ENCODE measurements around the gene GFOD2.

Gene GFOD2

DNA sequence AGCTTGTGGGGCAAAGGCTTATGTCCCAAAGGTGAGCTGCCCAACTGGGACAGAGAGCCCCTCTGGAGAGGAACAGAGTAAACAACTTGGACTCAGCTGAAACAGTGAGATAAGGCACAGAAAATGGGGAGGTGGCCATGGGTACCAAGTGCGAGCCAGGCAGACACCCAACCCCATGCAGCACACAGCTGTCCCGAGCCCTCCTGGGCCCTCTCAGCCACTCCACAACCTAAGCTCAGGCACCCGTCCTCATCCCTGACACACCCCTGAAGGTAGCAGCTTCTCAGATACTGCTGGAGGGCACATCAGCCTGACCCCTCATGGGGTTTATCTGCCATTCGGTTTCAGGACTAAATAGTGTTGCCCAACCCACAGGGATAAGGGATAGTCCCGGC lies 4.8 kb upstream of the GFOD2 start:
- Histone ChIP-seq H3K27me3 (ENCODE audit: low read depth, low read length) (no peaks in the 10 kb centered on the region), H3K79me2 (ENCODE audit: low read length) (peaks cover 3% of the 10 kb centered on the region), H3K4me3 (ENCODE audit: low read length) (no peak overlapping the region), H3K36me3 (replicated peaks; ENCODE audit: low read depth, low read length) (no peaks in the 10 kb centered on the region), H3K9ac (ENCODE audit: low read length) (no peak overlapping the region), H3K4me1 (ENCODE audit: low read length) (peaks cover 5% of the 10 kb centered on the region; the same call in 1 of the 2 replicates), H3K27ac (ENCODE audit: low read length) (no peak overlapping the region), H4K20me1 (ENCODE audit: insufficient read depth, low read length) (no peaks in the 10 kb centered on the region), H2AFZ (ENCODE audit: low read depth, low read length) (no peak overlapping the region), H3K4me2 (ENCODE audit: low read length) (no peak overlapping the region), H3K9me3 (ENCODE audit: insufficient read depth, low read length) (no peaks in the 10 kb centered on the region)
- TF ChIP-seq EZH2phosphoT487 (IDR thresholded peaks at IDR 0.05; ENCODE audit: low read depth): no peak
- TF ChIP-seq, protein P1, sequence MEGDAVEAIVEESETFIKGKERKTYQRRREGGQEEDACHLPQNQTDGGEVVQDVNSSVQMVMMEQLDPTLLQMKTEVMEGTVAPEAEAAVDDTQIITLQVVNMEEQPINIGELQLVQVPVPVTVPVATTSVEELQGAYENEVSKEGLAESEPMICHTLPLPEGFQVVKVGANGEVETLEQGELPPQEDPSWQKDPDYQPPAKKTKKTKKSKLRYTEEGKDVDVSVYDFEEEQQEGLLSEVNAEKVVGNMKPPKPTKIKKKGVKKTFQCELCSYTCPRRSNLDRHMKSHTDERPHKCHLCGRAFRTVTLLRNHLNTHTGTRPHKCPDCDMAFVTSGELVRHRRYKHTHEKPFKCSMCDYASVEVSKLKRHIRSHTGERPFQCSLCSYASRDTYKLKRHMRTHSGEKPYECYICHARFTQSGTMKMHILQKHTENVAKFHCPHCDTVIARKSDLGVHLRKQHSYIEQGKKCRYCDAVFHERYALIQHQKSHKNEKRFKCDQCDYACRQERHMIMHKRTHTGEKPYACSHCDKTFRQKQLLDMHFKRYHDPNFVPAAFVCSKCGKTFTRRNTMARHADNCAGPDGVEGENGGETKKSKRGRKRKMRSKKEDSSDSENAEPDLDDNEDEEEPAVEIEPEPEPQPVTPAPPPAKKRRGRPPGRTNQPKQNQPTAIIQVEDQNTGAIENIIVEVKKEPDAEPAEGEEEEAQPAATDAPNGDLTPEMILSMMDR (IDR thresholded peaks at IDR 0.05; ENCODE audit: low read depth, low read length): no peak

GRCh38 chr16:67723151-67723910 lies 4.2 kb upstream of the GFOD2 start:
- Histone ChIP-seq H2AFZ (ENCODE audit: low read depth, low read length) (no peak overlapping the region), H3K27me3 (ENCODE audit: low read depth, low read length) (no peaks in the 10 kb centered on the region), H3K79me2 (ENCODE audit: low read length) (peaks cover 8% of the 10 kb centered on the region), H3K9ac (ENCODE audit: low read length) (no peak overlapping the region), H3K4me1 (ENCODE audit: low read length) (peaks cover 5% of the 10 kb centered on the region; the same call in 1 of the 2 replicates), H3K4me3 (ENCODE audit: low read length) (no peak overlapping the region), H3K9me3 (ENCODE audit: insufficient read depth, low read length) (no peaks in the 10 kb centered on the region), H3K4me2 (ENCODE audit: low read length) (no peak overlapping the region), H3K36me3 (replicated peaks; ENCODE audit: low read depth, low read length) (no peaks in the 10 kb centered on the region), H4K20me1 (ENCODE audit: insufficient read depth, low read length) (no peaks in the 10 kb centered on the region), H3K27ac (ENCODE audit: low read length) (no peak overlapping the region)
- TF ChIP-seq, protein P1 (IDR thresholded peaks at IDR 0.05; ENCODE audit: low read depth, low read length): no peak
- TF ChIP-seq EZH2phosphoT487 (IDR thresholded peaks at IDR 0.05; ENCODE audit: low read depth): no peak

- TF ChIP-seq EZH2phosphoT487 (IDR thresholded peaks at IDR 0.05; ENCODE audit: low read depth): no peak
- TF ChIP-seq, protein P1 (IDR thresholded peaks at IDR 0.05; ENCODE audit: low read depth, low read length): no peak
- Histone ChIP-seq H3K4me1 (ENCODE audit: low read length) (peaks cover 10% of the 10 kb centered on the region; the same call in 1 of the 2 replicates), H3K79me2 (ENCODE audit: low read length) (peaks cover 37% of the 10 kb centered on the region), H3K27me3 (ENCODE audit: low read depth, low read length) (no peaks in the 10 kb centered on the region), H3K36me3 (replicated peaks; ENCODE audit: low read depth, low read length) (peaks cover 6% of the 10 kb centered on the region), H2AFZ (ENCODE audit: low read depth, low read length) (no peak overlapping the region), H3K4me3 (ENCODE audit: low read length) (peak overlapping the region; percentile 98), H3K27ac (ENCODE audit: low read length) (no peak overlapping the region), H3K4me2 (ENCODE audit: low read length) (peak overlapping the region; percentile 89), H3K9me3 (ENCODE audit: insufficient read depth, low read length) (no peaks in the 10 kb centered on the region), H4K20me1 (ENCODE audit: insufficient read depth, low read length) (no peaks in the 10 kb centered on the region), H3K9ac (ENCODE audit: low read length) (peak overlapping the region; percentile 92)
Observed at GRCh38 chr16:67720236-67720635, 1.1 kb upstream of the GFOD2 start.

- TF ChIP-seq EZH2phosphoT487 (IDR thresholded peaks at IDR 0.05; ENCODE audit: low read depth): no peak
- TF ChIP-seq, protein P1 (IDR thresholded peaks at IDR 0.05; ENCODE audit: low read depth, low read length): no peak
- H3K27ac ChIP-seq (ENCODE audit: low read length): peak overlapping the region; percentile 36
Observed at GRCh38 chr16:67719778-67720144, 645 bp upstream of the GFOD2 start.

More at GRCh38 chr16:67719778-67720144, 645 bp upstream of the GFOD2 start:
- H3K4me1 ChIP-seq (ENCODE audit: low read length): peaks cover 10% of the 10 kb centered on the region; the same call in 1 of the 2 replicates
- H3K9ac ChIP-seq (ENCODE audit: low read length): peak overlapping the region; percentile 92
- H3K27me3 ChIP-seq (ENCODE audit: low read depth, low read length): no peaks in the 10 kb centered on the region
- H4K20me1 ChIP-seq (ENCODE audit: insufficient read depth, low read length): no peaks in the 10 kb centered on the region
- H3K79me2 ChIP-seq (ENCODE audit: low read length): peaks cover 39% of the 10 kb centered on the region
- peak overlapping the region; percentile 87 for H2AFZ ChIP-seq (ENCODE audit: low read depth, low read length)
- peak overlapping the region; percentile 89 for H3K4me2 ChIP-seq (ENCODE audit: low read length)
- no peaks in the 10 kb centered on the region for H3K9me3 ChIP-seq (ENCODE audit: insufficient read depth, low read length)
- peaks cover 6% of the 10 kb centered on the region for H3K36me3 ChIP-seq (replicated peaks; ENCODE audit: low read depth, low read length)
- peak overlapping the region; percentile 98 for H3K4me3 ChIP-seq (ENCODE audit: low read length)

All from OCI-LY3 (cell line).